ENCODE measurements around the gene PEAK3.
A peak's percentile ranks its signal among the peaks of the same experiment; 100 is the strongest.

The PEAK3 gene, protein sequence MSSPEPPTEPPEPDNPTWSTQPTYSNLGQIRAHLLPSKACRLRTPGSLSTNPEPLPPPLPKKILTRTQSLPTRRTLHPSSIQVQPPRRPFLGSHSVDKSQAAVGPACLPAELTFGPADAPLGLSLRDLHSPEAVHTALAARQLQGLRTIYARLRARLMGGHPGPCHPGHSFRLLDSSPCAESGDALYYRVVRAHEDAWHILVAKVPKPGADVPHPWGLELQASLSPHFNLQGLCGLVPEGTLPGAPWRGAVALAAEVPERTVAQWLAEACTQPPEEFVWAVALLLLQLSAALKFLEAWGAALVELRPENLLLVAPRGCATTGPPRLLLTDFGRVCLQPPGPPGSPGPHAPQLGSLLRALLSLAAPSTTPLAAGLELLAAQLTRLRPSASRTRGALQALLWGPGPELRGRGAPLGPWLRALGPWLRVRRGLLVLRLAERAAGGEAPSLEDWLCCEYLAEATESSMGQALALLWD

DNA sequence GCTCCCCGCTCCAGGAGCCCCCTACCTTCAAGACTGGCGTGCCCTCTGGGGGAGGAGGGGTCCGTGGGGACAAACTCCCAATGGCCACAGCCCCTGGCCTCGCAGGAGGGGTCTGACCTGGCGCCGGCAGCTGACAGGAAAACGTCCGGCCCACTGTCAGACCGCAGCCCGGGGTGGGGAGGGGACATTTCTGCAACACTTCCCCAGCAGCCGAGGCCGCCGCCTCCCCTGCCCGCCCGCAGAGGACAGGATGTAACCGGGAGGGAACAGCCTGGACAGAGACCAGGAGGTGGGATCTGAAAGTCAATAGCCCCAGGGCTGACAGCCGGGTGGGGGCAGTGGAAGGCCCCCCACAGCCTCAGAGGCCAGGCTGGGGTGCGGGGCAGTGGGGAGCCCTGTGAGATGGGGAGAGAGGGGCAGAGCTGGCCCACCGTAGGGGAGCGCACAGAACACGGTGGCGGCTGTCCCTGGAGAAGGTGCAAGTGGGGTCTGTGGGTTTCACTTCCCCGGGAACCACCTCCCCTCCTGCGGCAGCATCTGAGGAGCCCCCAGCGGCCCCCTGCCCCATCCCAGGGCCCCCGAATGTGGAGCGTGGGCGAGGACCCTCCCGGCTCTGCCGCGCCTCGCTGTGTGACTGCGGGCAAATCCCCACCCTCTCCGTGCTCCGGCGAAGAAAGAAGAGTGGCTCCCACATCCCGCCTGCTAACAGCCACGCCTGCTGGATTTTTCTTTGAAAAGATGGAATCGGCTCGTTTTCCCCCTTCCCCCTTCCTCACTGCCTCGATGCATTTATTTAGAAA, at the start of gene PEAK3:
TSS of gene PEAK3 (minus strand) at position 114 of the 800 bp plus-strand sequence. CDS start 1,244 bp downstream, outside the sequence.
- no peak for DNase-seq

DNA sequence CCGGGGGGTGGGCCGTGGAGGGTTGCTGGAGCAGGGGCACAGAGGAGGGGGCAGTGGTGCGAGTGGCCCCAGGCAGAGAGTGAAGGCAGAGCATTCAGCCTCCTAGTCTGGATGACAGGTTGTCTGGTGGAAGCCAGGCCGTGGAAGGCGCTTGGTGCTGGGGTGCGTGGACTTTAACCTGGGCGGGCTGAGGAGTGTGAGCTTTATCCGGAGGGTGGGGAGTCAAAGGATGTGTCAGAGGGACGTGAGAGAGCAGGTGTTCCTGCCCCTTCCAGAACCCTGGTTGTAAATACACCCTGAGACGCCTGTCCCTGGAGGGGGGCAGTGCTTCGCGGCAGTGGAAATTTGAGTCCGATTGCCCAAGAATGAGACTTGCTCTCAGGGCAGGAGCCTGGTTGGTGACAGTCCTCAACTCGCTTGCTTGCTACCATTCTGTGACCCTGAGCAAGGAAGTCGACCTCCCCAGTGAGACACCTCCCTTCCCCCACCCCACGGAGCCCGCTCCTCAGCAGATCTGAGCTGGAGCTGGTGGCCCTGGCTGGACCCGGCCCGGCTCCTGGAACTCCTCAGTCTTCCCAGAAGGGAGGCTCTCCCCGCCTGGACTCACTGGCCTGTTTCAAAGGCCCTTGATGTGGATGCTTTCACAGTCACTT, 48.8 kb upstream of the PEAK3 start:
- no peak for DNase-seq

DNA sequence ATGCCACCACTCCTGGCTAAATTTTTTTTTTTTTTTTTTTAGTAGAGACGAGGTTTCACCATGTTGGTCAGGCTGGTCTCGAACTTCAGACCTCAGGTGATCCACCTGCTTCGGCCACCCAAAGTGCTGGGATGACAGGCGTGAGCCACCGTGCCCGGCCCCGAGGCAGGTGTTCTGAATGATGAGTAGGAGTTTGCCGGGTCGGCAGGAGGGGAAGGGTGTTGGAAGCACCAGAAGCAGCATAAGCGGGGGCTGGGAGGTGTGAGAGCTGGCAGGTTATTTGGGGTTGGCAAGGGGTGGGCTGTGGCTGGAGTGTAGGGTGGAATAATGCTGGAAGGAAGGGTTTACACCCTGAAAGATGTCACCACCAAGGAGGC, 48.3 kb upstream of the PEAK3 start:
- DNase-seq, result no peak

DNA sequence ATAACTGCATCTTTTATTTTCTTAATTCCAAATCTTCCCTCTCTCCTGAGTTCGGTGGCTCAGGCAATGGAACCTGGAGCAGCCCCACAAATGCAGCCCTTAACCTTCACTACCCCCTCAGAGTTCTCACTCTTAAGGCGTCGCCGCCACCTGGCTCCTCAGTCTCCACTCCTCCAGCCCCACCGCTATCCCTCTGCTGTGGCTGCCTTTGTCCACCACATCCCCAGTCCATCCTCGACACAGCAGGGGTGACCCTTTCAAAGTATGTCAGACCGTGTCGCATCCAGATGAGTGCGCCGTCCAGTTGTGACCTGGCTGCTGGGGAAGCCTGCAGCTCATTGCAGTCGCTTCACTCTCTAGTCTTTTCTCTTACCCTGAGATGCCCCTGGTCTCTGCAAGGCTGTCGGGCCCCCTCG, 47.5 kb upstream of the PEAK3 start:
- no peak for DNase-seq

DNA sequence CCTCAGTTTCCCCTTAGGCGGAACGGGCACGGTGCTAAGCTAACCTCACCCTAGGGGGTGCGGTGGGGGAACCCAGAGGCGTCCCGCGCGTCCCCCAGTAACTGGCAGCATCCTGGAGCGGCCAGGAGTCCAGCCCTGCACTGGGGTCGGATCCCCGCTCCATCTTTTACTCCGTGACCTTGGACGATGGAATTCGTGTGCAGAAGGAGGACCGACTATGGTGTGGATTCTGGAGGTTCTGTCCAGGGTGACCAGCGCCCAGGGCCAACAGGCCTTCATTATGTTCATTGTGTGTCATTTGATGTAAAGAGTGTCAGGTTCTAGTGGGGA, 47.1 kb upstream of the PEAK3 start:
- no peak for DNase-seq

DNA sequence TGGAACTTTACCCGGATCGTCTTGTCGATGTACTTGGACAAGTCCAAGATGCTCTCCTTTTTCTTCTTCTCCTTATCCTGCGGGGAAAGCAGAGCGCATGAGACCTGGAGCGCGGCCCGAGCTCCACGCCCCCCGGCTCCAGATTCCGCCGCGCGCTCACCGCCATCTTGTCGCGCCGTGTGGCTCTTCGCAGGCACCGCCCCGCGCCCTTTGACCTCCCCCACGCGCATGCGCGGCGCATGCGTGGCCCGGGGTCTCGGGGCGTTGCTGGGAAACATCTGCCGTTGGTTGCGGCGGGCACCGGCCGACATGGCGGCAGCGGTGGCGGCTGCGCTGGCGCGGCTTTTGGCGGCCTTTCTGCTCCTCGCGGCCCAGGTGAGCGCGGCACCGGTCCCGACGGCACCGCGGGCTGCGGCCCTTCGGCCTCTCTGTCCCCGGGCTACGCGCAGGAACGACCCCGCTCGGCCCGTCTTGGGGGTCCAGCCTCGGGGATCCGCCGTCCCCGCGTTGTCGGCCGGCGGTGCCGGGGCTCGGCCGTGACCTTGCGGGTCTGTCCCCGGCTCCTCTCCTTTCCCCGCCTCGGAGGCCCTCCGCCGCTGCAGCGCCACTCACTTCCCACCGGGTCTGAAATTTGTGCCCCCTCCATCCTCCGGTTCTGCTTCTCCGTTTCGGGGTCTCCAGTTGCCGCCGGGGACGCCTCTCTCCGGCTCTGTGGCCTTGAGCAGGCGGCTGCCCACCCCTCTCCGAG, 46.6 kb upstream of the PEAK3 start, which contains the start of the genes LSM7 and SPPL2B:
TSS of gene LSM7 (minus strand) at position 186 of the 748 bp plus-strand sequence. CDS start at position 166, 20 bp downstream.
TSS of gene SPPL2B (plus strand) at position 284 of the 748 bp plus-strand sequence. CDS start at position 310, 26 bp downstream.
- peak; percentile 65 to 89 for DNase-seq

DNA sequence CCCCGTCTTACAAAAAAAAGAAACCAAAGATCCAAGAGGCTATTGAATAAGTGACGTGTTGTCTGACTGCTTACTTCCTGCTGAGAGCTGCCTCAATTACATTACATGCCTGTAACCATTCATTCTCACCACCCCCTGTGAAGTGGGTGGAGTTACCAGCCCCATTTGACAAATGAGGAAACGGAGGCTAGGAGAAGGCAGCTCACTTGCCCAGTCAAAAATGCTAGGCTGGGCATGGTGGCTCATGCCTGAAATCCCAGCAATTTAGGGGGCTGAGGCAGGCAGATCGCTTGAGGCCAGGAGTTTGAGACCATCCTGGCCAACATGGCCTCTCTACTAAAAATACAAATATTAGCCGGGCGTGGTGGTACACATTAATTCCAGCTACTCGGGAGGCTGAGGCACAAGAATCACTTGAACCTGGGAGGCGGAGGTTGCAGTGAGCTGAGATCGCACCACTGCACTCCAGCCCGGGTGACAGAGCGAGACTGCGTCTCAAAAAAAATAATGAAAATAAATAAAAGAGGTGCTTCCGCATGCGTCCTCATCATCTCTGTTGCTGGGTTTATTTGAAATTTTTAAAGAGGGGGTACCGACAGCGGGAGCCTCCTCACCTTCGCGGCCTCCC, 45.9 kb upstream of the PEAK3 start:
- no peak for DNase-seq

DNA sequence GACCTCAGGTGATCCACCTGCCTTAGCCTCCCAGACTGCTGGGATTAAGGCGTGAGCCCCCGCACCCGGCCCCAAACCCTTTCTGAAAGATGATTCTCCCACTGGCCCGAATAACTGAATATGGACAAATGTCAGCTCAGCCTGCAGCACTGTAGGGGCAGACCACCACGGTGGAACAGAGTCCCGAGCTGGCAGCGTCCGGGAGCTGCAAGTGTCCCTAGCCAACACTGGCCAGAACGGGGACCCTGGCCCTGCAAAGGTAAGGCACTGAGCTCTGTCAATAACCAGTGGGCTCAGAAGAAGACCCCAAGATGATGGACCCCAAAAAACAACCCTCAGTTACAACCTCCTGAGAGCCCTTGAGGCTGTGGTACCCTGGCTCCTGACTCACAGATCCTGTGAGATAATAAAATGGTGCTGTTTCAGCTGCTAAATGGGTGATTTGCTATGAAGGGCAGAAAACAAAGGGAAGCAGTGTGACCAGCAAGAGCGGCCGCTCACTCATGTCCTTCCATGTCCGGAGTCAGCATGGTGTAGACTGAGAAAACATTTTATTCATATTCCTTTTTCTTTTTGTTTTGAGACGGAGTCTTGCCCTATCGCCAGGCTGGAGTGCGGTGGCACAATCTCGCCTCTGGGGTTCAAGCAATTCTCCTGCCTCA, 44.9 kb upstream of the PEAK3 start:
- DNase-seq, result no peak

DNA sequence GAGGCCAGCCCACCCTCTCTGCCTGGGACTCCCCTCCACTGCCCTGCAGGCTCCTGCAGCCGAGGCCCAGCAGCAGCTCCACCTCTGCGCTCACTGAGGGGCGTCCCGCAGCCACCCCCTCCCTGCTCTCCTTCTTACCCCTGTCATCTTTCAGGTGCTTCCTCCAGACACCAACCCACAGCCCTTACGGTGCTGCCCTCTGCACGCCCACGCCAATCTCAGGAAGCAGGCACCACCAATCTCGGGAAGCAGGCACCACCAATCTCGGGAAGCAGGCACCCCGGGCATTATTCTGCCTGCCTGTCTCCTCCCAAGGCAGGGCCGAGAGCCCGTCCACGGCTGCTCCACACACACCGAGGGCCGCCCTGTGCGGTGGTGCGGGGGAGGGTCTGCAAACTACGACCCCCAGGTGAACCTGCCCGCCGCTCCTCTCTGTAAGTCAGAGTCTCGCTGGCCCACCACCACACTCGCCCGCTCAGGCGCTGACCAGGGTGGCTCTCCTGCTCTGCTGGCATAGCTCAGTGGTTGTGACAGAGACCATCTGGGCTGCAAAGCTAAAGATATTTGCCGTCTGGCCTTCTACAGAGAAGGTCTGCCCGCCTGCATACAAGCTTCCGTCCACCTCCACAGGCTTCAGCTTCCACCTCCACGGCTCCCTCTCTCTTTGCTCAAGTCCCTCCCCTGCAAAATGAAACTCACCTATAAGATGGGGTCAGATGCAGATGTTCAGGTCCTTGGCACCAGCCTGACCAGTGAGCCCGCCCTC, 43.5 kb upstream of the PEAK3 start:
- no peak for DNase-seq

DNA sequence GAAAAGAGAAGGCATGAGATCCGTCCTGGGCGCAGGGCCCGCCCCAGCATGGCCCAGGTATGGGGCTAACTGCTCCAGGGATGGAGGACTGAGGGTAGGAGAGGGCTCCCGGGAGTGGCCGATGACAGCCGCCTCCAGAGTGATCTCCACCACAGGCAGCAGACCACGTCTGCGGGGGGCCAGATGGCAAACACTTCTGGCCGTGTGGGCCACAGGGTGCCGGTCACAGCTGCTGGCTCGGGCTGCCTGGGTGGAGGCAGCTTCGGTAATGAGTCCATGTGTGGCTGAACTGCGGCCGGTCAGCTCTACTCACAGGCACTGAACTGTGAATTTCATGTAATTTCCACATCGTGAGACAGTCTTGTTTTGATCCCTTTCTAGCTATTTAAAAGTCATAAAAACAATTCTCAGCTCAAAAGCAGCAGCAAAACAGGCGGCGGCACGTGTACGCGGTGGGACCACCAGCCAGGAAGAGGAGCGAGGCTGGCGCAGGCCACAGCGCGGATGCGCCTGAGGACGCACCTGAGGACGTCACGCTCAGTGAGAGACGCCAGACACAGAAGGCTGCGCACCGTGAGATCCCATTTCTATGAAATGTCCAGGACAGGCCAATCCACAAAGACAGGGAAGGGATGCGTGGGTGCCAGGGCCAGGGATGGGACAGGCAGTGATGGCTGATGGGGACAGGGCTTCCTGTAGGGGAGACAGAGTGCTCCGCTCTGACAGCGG, 42.4 kb upstream of the PEAK3 start:
- DNase-seq, result no peak

DNA sequence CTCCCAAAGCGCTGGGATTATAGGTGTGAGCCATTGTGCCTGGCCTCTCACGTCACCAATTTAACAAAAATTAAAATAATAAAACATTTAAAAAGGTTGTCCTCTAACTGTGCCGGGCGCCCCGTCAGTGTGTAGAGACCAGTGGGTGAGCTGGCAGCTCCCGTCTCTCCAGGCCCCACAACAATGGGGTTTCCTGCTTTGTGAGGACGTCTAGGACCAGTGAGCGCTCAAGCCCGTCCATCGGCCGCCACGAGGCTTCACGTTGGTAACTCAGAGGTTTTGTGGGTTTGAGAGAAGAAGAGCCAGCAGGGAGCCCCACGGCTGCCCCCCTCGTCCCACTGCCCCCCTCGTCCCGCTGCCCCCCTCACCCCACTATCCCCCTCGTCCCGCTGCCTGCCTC, 41.7 kb upstream of the PEAK3 start:
- no peak for DNase-seq

DNA sequence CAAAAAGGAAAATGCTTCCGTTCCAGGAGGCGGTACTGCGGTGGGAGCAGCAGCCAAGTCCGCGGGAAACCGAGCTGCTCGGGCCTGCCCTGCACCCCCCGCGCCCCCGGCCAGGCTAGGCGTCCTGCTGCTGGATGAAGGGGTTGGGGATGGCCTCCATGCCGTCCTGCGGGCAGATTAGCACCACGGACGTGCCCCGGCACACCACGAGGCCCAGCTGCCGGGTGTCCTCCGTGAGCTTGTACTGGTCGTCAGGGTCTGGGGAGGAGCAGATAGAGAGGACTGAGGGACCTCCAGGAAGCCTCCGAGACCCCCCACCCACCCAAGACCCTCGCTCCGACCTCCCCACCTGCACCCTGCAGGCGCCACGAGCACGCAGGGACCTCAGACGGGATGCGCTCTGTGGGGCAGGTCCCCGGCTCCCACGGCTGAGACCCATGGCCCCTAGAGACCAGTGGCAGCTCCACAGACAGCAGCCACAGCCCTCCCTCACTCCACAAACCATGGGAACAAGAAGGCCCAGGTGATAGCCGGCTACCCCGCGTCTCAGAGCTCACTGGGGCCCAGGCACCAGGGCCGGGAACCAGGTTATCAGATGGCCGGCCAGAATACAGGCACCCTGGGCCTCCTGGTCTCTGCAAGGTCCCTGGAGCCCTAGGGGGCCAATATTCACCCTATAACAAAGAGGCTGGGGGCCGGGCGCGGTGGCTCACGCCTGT, 39.7 kb upstream of the PEAK3 start:
- DNase-seq, result no peak

DNA sequence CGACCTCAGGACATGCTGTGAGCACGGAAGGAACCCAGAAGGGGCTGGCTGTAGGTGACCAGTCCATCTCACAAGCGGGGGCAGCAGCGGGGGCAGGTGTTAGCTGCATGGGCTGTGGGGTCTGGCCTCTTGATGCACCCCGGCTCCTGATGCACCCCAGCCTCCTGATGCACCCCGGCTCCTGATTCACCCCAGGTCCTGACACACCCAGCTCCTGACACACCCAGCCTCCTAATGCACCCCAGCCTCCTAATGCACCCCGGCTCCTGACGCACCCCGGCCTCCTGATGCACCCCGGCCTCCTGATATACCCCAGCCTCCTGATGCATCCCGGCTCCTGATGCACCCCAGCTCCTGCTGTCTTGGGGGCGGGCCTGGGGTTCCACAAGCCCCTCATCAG, 39.0 kb upstream of the PEAK3 start:
- DNase-seq, result no peak

DNA sequence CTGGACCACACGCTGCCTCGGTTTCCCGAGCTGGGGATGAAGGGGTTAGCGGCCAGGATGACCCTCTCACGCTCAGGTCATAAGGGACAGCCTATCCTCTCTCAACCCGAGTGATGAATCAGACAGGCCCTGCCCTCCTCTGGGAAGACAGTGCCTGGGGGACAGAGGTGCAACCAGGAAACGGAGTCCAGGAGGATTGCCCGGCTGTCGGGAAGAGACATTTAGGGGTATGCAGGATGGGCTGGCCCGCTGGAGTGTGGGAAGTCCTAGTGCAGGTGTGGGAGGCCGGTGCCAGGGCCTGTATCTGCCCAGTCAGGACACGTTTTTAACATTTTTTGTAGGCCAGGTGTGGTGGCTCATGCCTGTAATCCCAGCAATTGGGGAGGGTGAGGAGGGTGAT, 38.1 kb upstream of the PEAK3 start:
- DNase-seq, result no peak

DNA sequence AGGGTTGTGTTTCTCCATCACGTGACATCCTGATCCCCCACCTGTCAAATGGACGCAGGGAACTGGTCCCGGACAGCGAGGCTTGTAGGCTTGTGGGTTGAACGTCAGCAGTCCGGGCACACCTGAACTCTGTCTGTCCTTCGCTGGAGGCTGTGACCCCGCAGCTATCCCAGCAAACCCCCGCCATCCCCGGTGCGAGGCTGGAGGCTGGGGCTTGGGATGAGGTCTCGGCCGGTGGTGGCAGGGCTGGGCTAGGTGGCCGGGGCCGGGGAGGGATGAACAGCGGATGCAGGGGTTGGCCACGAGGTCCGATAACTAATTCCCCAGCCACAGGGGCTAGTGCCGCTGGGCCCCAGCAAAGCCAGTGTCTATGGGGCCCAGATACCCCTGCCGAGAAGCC, 37.6 kb upstream of the PEAK3 start:
- no peak for DNase-seq

DNA sequence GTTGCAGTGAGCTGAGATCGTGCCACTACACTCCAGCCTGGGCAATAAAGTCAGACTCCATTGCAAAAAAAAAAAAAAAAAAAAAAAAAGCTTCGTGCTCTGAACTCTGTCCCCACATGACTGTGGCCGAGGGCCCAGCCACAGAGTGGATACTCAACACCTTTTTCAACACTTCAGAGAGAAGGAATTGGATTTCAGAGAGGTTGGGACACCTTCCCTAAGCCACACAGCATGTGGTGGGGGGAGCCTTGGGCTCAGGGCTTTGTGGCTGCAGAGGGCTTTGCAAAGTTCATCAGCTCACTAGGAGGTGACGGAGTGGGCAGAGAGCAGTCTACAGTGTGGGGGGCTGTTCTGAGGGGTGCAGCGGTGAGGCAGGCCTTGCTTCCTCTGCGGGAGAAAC, 36.9 kb upstream of the PEAK3 start:
- DNase-seq, result no peak

DNA sequence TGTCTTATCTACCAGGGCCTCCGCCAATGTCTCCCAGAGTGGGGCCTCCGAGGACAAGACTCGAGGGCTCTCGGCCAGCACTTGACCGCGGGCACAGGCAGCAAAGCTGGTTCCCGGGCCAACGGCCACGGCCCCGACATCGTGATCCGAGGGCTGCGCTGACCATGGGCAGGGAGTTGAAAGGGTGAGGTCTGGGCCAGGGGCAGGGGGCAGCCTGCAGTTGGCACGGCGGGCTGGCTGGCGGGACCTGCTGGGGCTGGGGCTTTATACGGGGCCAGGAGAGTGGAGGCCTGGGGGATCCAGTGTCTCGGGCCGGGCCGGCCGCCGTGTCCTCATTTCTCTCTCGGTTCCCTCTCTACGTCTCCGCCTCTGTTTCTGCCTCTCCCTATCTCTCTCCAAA, 35.8 kb upstream of the PEAK3 start:
- no peak for DNase-seq

DNA sequence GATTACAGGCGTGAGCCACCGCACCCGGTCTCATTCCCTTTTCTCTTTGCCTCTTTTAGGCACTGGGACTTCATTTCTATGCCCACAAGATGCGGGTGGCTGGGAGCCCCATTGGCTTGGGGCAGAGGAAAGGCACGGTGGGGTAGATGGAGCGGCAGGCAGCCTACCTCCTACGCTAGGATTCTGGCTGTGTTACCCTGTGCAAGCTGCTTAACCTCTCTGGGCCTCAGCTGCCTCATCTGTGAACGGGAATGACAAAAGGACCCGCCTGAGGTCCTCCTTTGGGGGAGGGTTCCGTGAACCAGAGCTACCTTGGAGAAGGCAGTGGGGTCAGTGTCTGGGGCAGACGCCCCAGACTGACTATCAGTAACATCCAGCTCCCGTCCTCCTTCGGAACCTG, 35.3 kb upstream of the PEAK3 start:
- DNase-seq, result no peak

DNA sequence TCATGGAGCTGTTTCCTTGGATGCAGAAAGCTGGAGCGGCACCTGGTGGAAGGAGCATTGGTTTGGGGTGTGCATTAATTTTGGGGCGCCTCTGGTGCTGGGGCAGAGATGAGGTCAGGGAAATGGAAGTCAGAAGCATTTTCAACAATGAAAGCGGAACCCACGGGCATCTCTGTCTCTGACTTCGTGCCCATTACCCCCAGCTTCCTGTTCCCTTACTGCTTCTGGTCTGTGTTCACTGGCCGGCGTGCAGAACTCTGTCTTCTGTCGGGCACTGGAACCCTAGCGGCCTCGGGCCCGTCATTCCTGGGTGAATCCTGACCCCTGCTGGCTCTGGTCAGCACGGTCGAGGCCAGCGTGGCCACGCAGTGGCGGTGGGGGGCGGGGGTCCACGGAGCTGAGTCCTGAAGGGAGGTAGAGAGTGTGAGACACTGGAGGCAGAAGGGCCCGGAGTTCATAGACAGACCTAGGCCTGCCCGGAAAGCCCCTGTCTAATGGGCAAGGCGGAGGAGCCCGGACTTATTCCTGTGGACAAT, 33.9 kb upstream of the PEAK3 start:
- no peak for DNase-seq
